GM12878 (cell line): Measurements from ENCODE around the gene NANOS2. TPM values are rescaled to one million over a fixed set of nuclear protein-coding genes. Genes with fewer than 3 reads are reported as not detected.
A peak's percentile ranks its signal among the peaks of the same experiment; 100 is the strongest.

Experiments used
- ATAC-seq: fragments of 200-7000 bp; cut with Tn5 transposase; 3 replicates; pipeline ENCODE4 v1.9.1; 2020; ENCODE audit warnings: mild to moderate bottlenecking, moderate library complexity
- BruUV-seq: library from RNA; stranded (reverse); fragments of 400-500 nt; replicated peaks from 2 replicates; lab custom pipeline; 2021; lab: Mats Ljungman, UMichigan
- CTCF ChIA-PET: fragments of 300-600 bp; sonication (Branson Sonifier 250); formaldehyde crosslinking; extraction: SDS; loops from one replicate; lab custom pipeline; 2021; ENCODE audit warnings: inconsistent platforms; lab: Yijun Ruan, JAX
- POLR2A ChIA-PET: fragments of 350-600 bp; formaldehyde crosslinking; extraction: SDS; loops from one replicate; lab custom pipeline; 2021; ENCODE audit warnings: inconsistent platforms; lab: Charles Lee
- RAD21 ChIA-PET: fragments of 300-600 bp; sonication (Branson Sonifier 250); formaldehyde crosslinking; loops from one replicate; lab custom pipeline; 2023; ENCODE audit warnings: antibody characterized with exemption; ENCODE audit not compliant: unreplicated experiment; lab: Charles Lee
- SMC1A ChIA-PET: fragments of 300-600 bp; sonication (Branson Sonifier 250); formaldehyde crosslinking; loops from one replicate; lab custom pipeline; 2023; ENCODE audit not compliant: unreplicated experiment, uncharacterized antibody; lab: Charles Lee
- DNase-seq: peaks from one replicate; pipeline ENCODE4 v3.0.0-alpha.2; 2011; ENCODE audit warnings: low read depth, low spot score
- FAIRE-seq: peaks from 3 replicates; lab custom pipeline; 2011; peaks lifted over from hg19 to GRCh38; lab: Jason Lieb, UNC
- H2AFZ ChIP-seq: 2 replicates; pipeline ENCODE4 v1.6.0; 2011; ENCODE audit warnings: low read depth, low read length, control low read depth; ENCODE audit not compliant: control insufficient read depth
- H3K27ac ChIP-seq: 2 replicates; pipeline ENCODE4 v1.5.1; 2011; ENCODE audit warnings: control low read depth; ENCODE audit not compliant: control insufficient read depth, insufficient read depth
- H3K27me3 ChIP-seq, 2 experiments: replicated peaks in 1 of 2; 2 replicates each; pipeline versions ENCODE4 v1.6.0 to v1.6.1; 2011; ENCODE audit warnings: low read length in 1 of 2; ENCODE audit not compliant: control insufficient read depth in 2 of 2, insufficient read depth in 2 of 2
- H3K36me3 ChIP-seq, 2 experiments: 2 replicates each; pipeline ENCODE4 v1.5.1; 2011; ENCODE audit warnings: low read length in 1 of 2; ENCODE audit not compliant: control insufficient read depth in 2 of 2, insufficient read depth in 2 of 2
- H3K4me1 ChIP-seq: 2 replicates; pipeline ENCODE4 v1.6.1; 2011; ENCODE audit warnings: mild to moderate bottlenecking, low read length, moderate library complexity, mixed read lengths; ENCODE audit not compliant: control insufficient read depth, insufficient read depth
- H3K4me2 ChIP-seq: 2 replicates; pipeline ENCODE4 v1.6.0; 2011; ENCODE audit warnings: control low read depth; ENCODE audit not compliant: control insufficient read depth, insufficient read depth
- H3K4me3 ChIP-seq: fragments of 200-600 bp; sonication (generic); 2 replicates; pipeline ENCODE4 v1.5.1; 2016
- H3K79me2 ChIP-seq: 2 replicates; pipeline ENCODE4 v1.6.0; 2011; ENCODE audit warnings: low read length; ENCODE audit not compliant: control insufficient read depth, insufficient read depth
- H3K9ac ChIP-seq: 2 replicates; pipeline ENCODE4 v1.8.0; 2011; ENCODE audit warnings: low read length, control low read depth, mixed read lengths; ENCODE audit not compliant: control insufficient read depth, insufficient read depth
- H3K9me3 ChIP-seq: replicated peaks from 3 replicates; pipeline ENCODE4 v1.5.1; 2011; ENCODE audit warnings: mild to moderate bottlenecking, low read length; ENCODE audit not compliant: control insufficient read depth, insufficient read depth
- H4K20me1 ChIP-seq: 2 replicates; pipeline ENCODE4 v1.6.0; 2011; ENCODE audit not compliant: control insufficient read depth, insufficient read depth
- LARP7 ChIP-seq: fragments of 450-650 bp; IDR thresholded peaks from 2 replicates; pipeline ENCODE4 v1.6.1; 2017; ENCODE audit warnings: mild to moderate bottlenecking
- NFIC ChIP-seq: IDR thresholded peaks from 2 replicates; pipeline ENCODE4 v1.6.1; 2012; ENCODE audit warnings: low read depth, mild to moderate bottlenecking, inconsistent platforms, low read length, moderate library complexity
- NFYA ChIP-seq: IDR thresholded peaks from 2 replicates; pipeline ENCODE4 v1.6.1; 2011; ENCODE audit warnings: low read depth, mild to moderate bottlenecking, low read length, improper control_type of control experiment, borderline replicate concordance
- RB1 ChIP-seq: fragments of 450-650 bp; formaldehyde crosslinking; IDR thresholded peaks from 2 replicates; pipeline ENCODE4 v1.6.1; 2017; ENCODE audit warnings: mild to moderate bottlenecking, borderline replicate concordance
- RELB ChIP-seq: fragments of 450-650 bp; IDR thresholded peaks from 2 replicates; pipeline ENCODE4 v1.6.1; 2017; ENCODE audit warnings: low read depth, mild to moderate bottlenecking, moderate library complexity
- RFX5 ChIP-seq: IDR thresholded peaks from 2 replicates; pipeline ENCODE4 v1.6.1; 2011; ENCODE audit warnings: low read depth, low read length, improper control_type of control experiment
- SIN3A ChIP-seq: IDR thresholded peaks from 2 replicates; pipeline ENCODE4 v1.6.1; 2012; ENCODE audit warnings: low read depth, low read length, improper control_type of control experiment
- YBX1 ChIP-seq: fragments of 450-650 bp; IDR thresholded peaks from 2 replicates; pipeline ENCODE4 v1.6.1; 2016; ENCODE audit warnings: antibody characterized with exemption
- WGBS: methylation state at CpG from one replicate; pipeline ENCODE4 v1.1.6; 2016; ENCODE audit warnings: low lambda C conversion rate; ENCODE audit not compliant: insufficient replicate concordance, insufficient coverage; ENCODE audit errors: missing lambda C conversion rate; 5-methylcytosine and 5-hydroxymethylcytosine counted together
- in situ Hi-C: fragments of 300-500 bp; cut with MboI; formaldehyde crosslinking; loops from 9 replicates; pipeline ENCODE4 v1.14.3; 2018; ENCODE audit warnings: mixed read lengths
- intact Hi-C: fragments of 100-400 bp; cut with micrococcal nuclease; formaldehyde crosslinking; loops from one replicate; pipeline ENCODE4 v1.14.2; 2022; ENCODE audit not compliant: unreplicated experiment
- polyA plus RNA-seq, 11 experiments: library from polyadenylated mRNA; depleted of rRNA in 4 of 11; unstranded in 6 of 11; stranded (reverse) in 5 of 11; fragments of >200 nt; fragmentation: Nextera tagmentation in 4 of 11; fragmentation: Illumina TruSeq in 1 of 11; extraction: Ambion mirVana in 4 of 11; extraction: Trizol in 1 of 11; gene quantifications; 1 replicate in 1 of 11; 2 replicates in 10 of 11; pipeline versions ENCODE4 v1.2.1 to v1.2.3, GENCODE V29; 2011 to 2016; ENCODE audit warnings: inconsistent platforms in 2 of 11, missing spikeins in 2 of 11, low read depth in 1 of 11
- total RNA-seq, 4 experiments: library from RNA; depleted of rRNA in 3 of 4; stranded (reverse); fragments of >200 nt in 3 of 4; fragmentation: Illumina TruSeq in 1 of 4; extraction: Trizol in 1 of 4; gene quantifications; 2 replicates each; pipeline versions ENCODE4 v1.2.1 to v1.2.3, GENCODE V29; 2013 to 2021
- TF ChIP-seq, protein P1 (sequence below): fragments of 450-650 bp; IDR thresholded peaks from 2 replicates; pipeline ENCODE4 v1.6.1; 2016; ENCODE audit warnings: mild to moderate bottlenecking

NANOS2 gene
- total and polyA plus RNA-seq, 10 of the 15 experiments (the other 5 are each of a cell fraction or from before 2014, with no cell fraction given): not detected

DNA sequence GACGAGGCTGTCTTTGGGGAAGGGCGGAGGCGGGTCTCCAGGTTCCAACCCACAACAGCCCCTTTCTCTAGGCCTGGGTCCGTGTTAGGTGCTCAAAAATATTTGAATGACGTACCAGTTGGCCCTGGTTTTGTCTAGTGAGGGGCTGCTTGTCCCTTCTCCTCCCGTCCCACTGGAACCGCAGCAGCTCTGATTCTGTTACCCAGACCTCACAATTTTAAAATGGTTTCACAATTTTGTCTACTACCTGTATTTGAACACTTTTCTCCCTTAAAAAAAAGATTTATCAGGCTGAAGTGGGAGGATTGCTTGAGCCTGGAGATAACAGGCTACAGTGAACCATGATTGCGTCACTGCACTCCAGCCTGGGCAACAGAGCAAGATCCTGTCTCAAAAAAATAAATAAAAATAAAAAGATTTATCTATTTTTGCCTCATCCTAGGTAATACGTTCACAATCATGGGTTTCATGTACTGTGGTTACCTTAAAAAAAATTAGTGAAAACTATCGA is 27.3 kb downstream of the NANOS2 start:
- Histone ChIP-seq H3K27me3 (no peaks in the 10 kb centered on the region), H3K36me3 (peaks cover 0 to 1% of the 10 kb centered on the region in 2 experiments; a peak in 2 of 4 replicates), H3K4me3 (peak overlapping the region; percentile 68), H3K27ac (peak overlapping the region; percentile 95), H3K9me3 (no peaks in the 10 kb centered on the region), H3K4me2 (peak overlapping the region; percentile 98), H4K20me1 (no peaks in the 10 kb centered on the region), H3K4me1 (peaks cover 14% of the 10 kb centered on the region), H3K79me2 (peaks cover 10% of the 10 kb centered on the region), H2AFZ (peak overlapping the region; percentile 97), H3K9ac (peak overlapping the region; percentile 89)
- DNase-seq (no peak), ATAC-seq (no peak), FAIRE-seq (no peak)
- CTCF ChIA-PET: interaction anchor here (1.5 to 9.1 kb wide), 2 partner anchors 15 to 24 kb away, joined by 9 to 194 read pairs; partner anchors contain the start of genes FOXA3, MYPOP and SYMPK
- in situ Hi-C loops (no loop called here), intact Hi-C loops (no loop called here)
- RAD21 ChIA-PET: interaction anchor here (0.7 kb wide), 1 partner anchor 157 kb away, joined by 3 read pairs; the partner anchor contains the start of gene FBXO46
- WGBS: 63% methylated on average over 10 of the region's 10 CpGs
- no TSS peak for BruUV-seq
- TF ChIP-seq RELB (no peak), SIN3A (no peak), NFIC (0 out of 2 replicates have a peak, but pooled peaks have one; percentile 19), RFX5 (no peak), NFYA (no peak), YBX1 (no peak), RB1 (no peak), LARP7 (no peak)
- TF ChIP-seq, protein P1, sequence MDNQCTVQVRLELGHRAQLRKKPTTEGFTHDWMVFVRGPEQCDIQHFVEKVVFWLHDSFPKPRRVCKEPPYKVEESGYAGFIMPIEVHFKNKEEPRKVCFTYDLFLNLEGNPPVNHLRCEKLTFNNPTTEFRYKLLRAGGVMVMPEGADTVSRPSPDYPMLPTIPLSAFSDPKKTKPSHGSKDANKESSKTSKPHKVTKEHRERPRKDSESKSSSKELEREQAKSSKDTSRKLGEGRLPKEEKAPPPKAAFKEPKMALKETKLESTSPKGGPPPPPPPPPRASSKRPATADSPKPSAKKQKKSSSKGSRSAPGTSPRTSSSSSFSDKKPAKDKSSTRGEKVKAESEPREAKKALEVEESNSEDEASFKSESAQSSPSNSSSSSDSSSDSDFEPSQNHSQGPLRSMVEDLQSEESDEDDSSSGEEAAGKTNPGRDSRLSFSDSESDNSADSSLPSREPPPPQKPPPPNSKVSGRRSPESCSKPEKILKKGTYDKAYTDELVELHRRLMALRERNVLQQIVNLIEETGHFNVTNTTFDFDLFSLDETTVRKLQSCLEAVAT: peak; percentile 8
- POLR2A ChIA-PET: interaction anchor here (0.8 to 9.0 kb wide), 4 partner anchors 16 to 130 kb away, joined by 3 to 178 read pairs (median 10); partner anchors contain the start of genes FOXA3, SIX5 and SYMPK
- SMC1A ChIA-PET: interaction anchor here (1.2 to 2.0 kb wide), 2 partner anchors 23 to 24 kb away, joined by 4 to 13 read pairs; partner anchors contain the start of genes FOXA3 and SYMPK
